HG03565 (cell line): ENCODE measurements around the gene GALNT2.

Experiments
- ATAC-seq: cut with Tn5 transposase; IDR thresholded peaks from one replicate; pipeline ENCODE4 v1.9.1; 2021; ENCODE audit warnings: mild to moderate bottlenecking, moderate library complexity; ENCODE audit not compliant: unreplicated experiment

The GALNT2 gene

DNA sequence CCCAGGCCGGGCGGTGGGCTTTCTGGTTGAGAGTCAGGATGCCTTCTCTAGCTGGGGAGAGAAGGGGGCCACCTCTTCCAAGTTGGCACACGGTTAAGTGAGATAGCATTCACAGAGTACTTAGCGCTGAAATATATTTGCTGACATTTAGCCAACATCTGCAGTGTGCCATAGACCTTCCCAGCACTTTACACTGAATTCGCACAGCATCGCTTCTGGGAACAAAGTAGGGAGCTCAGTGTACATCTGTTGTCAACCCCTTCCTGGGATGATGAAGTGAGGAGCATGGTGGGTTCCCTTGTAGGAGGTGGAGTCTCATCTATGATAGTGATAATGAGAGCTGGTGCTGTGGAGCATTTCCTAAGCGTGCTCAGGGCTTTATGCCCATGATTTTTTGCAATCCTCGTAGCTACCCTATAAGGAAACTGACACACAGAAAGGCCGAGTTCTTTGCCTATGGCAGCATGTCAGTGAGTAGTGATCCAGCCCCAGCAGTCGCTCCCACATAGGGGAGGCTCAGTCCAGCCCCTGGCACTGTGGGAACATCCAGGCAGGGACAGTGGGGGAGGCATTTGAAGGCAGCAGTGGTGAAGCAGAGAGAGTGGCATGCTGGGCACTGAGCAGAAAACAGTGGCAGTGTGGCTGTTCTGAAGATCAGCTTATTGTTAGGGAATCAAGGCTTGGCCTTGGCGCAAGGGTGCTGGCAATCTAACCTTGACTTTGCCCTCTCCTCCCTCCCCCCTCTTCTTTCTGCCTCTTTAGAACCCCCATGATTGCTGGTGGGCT is 182.8 kb downstream of the GALNT2 start:
- no peak for ATAC-seq

DNA sequence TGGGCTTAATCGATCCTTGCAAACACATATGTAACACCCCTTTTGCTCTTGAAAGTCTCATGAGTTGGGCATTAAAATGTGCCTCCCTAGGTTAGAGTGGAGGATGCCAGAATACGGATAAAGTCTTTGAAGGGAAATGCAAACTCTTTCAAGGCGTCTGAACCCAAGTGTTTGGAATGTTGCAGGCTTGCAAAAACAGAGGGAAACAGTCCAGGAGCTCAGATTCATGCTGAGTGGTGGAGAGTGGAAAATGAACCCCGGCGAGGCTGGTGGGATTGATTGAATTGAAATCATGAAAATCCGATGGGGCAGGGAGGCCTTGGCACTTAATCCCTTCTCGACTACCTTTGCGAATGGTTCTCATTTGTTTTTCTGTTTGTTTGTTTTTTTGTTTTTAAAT is 183.6 kb downstream of the GALNT2 start:
- no peak for ATAC-seq

DNA sequence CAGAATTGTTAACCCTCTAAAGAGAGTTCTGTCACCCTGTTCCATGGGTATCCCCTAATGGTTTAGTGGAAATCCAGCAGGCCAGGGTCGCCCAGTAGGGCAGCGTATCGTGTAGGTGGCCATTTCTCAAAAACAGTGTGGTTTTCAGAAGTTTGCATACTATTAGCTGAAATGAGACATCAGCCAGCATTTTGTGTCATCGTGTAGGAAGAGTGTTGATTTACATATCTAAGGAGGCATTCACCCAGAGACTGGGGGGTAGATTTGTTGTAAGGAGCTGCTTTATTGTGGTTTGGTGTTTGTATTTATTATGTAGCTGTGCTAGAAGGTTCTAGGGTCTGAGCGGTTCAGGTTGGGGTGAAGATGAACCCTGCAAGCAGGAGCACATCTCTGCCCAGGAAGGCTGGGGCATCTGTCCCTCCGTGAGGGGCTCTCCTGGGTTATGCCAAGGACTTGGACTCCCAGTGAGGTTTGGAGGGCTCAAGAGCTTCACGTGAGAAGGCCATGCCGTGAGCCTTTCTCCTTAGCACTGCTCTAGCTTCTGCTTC is 184.7 kb downstream of the GALNT2 start:
- peak; percentile 87 for ATAC-seq

DNA sequence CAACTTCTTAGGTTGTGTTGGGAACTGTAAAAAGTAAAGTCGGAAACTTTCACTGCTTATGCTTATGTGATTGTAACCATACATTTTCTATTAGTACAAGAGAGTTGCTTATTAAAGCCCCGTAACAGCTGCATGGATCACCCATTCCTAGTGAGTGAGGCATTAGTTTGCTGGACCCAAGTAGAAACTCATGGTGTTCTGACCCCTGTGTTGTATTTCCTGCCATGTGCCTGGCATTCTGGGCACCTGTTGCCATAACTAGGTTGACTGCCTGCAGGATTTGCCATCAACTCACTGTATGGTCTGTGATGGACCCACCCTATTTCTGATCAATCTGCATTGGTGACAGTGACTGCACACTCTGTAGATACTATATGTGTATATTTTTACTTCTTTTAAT is 186.1 kb downstream of the GALNT2 start:
- ATAC-seq: no peak

DNA sequence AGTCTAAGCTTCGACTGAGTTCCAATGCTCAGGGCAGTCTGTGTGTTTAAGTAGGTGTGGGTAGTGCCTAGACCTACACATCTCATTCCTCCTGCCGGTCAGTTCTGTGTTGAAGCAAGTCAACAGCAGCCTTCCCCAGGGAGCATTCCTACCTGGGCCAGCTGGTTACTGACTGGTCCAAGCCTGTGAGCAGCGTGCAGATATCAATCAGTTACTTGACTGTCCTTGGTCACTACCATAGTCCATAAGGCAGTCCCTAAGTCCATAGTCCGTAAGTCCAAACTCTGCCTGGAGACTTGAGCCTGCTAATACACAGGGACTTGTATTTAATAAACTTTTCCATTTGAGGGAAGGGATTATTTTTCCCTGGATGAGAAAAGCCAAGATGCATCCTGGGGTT is 187.2 kb downstream of the GALNT2 start:
- no peak for ATAC-seq

DNA sequence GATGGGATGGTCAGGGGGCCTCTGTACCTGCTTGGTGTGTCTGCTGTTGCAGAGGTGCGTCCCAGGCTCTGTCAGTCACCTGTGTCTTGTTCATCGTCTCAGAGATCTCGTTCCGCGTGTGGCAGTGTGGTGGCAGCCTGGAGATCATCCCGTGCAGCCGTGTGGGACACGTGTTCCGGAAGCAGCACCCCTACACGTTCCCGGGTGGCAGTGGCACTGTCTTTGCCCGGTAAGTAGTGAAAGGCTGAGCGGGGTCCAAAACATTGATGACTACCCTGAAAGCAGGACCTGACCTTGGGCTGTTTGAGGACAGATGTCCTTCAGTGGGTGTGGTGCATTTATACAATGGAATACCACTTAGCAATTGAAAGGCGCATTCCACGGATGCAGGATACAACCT is 188.1 kb downstream of the GALNT2 start:
- no peak for ATAC-seq

DNA sequence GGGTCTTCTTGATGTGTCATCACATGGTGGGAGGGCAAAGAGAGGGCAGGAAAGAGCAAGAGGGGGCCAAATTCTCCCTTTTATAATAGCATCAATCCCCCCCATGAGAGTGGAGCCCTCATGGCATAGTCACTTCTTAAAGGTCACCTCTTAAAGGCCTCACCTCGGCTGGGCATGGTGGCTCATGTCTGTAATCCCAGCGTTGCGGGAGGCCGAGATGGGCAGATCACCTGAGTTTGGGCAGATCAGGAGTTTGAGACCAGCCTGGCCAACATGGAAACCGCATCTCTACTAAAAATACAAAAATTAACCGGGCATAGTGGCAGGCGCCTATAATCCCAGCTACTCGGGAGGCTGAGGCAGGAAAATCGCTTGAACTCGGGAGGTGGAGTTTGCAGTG is 189.0 kb downstream of the GALNT2 start:
- ATAC-seq: no peak

DNA sequence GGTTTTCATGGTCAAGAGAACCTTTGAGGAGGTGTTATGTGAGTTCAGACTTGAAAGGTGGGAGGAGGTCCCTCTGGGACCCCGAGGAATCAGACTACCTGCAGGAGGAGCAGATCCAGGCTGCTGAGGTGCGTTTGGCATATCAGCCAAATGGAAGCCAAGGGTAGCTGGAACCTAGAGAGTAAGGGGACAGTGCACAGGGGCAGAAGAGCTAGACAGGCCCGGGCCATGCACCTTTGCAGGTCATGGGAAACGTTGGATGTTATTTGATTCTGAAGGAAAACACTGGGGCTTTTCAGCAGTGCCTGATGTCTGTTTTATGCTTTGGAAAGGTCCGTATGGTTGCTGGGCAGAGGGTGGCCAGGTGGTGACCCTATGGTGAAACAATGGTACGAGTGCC is 189.9 kb downstream of the GALNT2 start:
- no peak for ATAC-seq

DNA sequence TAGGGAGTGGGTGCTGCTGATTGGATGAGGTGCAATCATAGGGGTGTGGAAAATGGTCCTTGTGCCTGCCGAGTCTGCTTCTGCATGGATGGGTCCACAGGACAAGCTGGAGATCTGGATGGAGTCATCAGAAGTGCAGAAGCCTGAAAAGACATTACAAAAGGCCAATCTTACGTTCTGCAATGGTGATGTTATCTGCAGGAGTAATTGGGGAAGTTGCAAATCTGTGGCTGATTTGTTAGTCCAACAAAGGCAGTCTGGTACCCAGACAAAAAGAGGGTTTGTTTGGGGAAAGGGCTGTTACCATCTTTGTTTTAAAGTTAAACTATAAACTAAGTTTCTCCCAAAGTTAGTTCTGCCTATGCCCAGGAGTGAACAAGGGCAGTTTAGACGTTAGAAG is 192.6 kb downstream of the GALNT2 start:
- ATAC-seq: no peak

DNA sequence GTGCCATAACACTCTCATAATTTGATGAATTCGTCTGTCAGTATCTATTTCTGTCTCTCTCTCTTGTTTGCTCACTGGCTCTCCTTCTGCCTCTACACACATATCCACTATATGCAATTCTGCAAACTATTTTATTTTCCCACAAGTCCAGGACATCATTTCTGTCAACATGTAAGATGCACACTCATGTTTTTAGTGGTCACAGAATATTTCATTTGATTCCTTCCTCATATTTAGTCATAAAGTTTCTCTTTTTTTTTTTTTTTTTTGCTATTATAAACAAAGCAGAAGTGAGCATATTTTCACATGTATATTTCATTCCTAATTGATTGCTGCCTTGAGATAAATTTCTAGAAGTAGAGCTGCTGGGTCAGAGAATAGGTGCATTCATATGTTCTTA is 193.8 kb downstream of the GALNT2 start:
- ATAC-seq: no peak

DNA sequence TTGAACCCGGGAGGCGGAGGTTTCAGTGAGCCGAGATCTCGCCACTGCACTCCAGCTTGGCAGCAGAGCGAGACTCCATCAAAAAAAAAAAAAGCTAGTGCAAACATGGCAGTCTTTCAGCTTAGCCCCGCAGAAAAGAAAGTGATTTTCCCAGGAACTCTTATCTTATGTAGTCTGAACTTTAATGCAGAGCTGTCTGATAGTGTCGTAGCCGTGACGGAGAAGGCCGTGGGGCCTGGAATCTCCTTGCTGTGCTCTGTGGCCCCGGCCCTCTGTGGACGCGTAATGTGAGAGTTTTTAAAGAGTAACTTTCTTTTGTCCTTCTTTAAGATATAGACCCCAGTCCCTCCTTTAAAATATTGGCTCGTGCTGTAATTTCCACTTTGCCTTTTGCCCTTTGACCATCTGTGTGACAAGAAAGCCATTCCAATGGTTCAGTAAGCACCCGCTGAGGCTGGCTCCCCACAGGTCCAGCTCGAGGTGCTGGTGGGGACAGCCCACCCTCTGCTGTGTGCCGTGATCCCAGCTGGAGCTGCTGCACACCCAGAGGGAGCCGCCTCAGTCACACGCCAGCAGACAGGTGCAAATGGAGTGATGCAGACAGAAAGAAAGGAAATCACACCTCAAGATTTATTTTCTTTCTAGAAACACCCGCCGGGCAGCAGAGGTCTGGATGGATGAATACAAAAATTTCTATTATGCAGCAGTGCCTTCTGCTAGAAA is 195.1 kb downstream of the GALNT2 start:
- ATAC-seq: no peak

DNA sequence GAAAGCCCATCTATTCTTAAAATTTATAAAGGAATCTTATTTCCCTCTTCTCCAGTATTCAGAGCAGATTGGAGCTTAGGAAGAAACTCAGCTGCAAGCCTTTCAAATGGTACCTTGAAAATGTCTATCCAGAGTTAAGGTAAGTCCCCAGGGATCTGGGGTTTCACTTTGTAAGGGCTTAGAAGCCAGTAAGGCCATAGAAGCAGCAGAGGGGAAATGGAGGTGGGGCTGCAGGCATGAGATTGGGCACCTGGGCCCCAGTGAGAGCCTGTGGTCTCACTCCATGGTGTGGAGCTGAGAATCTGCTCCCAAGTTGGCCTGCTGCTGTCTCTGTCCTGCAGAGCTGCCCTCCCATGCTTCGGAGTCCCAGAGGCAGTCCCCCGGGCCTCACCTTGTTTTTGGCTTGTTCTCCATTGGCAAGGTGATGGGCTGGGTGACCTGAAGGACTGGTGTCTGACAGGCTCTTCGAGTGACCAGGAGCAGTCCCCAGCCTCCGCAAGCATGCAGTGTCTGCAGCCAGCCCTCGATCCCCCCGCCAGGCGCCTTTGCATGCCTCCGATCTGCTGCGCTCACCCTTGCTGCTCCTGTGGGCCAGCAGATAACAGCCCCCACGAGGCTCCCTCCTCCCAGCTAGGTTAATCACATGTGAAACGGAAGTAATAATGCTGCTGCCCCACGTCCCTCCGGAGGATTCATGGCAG is 196.0 kb downstream of the GALNT2 start:
- no peak for ATAC-seq

DNA sequence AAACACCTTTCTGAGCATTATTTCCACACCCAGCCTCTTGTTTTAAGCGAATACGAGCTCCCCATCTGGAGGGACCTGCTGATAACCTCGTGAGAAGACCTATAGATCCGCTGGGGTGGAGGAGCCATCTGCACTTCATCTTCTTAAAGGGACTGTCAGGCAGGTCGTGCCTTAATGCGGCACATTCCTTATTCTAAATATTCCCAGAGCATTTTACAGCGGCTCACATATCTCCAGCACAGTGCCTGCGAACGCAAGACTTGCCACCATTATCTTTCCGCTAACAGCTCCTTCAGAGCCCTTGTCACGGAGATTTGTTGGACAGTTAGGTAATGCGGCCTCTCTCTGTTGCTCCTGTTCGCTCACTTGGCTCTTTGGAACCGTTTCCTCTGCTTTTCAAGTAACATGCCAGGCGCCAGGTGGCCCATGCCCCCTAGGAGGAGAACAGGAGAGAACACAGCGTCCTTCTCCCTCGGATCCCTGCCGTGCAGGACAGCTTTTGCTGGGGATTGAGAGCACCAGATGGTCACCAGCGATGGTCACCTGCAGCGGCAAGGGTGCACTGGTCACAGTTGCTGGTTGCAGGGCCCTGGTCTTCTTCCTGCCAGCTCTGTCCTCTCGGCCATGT is 196.6 kb downstream of the GALNT2 start:
- no peak for ATAC-seq

DNA sequence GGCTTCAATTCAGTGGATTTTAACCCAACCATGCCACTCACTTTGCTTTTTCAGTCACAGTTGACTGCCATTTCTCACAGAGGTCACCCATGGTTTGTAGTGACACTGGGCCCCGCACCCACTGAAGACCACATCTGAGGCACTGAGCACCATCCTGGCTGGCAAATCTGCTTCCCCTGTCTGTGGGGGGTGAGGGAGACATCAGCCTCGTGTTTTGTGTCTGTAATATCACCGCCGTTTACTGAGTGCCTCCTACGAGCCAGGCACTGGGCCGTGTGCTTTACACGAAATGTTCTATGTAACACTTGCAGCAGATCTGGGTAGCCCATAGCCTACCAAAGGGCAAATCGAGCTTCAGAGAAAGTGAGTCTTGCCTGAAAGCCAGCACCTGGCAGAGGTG is 197.3 kb downstream of the GALNT2 start:
- no peak for ATAC-seq

DNA sequence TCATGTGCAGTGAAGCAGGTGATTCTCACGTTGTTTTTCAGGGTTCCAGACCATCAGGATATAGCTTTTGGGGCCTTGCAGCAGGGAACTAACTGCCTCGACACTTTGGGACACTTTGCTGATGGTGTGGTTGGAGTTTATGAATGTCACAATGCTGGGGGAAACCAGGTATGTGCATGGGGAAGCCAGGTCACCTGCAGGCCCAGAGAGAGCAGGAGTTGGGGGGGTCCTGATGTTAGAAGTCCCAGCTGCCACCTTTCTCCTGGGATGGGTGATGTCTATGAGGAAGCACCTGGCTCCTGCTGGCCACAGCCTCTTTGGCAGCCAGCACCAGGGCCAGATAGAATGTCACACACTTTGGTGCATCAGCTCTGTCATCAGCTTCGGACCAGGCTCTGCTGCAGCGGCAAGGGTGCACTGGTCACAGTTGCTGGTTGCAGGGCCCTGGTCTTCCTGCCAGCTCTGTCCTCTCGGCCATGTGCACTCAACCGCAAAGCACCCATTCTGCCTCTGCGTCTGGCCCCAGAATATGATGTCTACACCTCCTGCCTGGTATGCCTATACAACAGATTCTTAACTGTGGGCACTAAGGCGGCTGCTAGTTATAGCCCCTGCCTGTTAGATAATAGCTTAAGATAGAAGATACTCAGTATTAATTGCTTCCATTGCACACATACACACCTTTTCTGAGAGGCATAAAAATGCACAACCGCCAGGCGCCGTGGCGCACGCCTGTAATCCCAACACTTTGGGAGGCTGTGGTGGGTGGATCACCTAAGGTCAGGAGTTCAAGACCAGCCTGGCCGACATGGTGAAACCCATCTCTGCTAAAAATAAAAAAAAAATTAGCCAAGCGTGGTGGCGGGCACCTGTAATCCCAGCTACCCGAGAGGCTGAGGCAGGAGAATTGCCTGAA is 198.4 kb downstream of the GALNT2 start:
- no peak for ATAC-seq

DNA sequence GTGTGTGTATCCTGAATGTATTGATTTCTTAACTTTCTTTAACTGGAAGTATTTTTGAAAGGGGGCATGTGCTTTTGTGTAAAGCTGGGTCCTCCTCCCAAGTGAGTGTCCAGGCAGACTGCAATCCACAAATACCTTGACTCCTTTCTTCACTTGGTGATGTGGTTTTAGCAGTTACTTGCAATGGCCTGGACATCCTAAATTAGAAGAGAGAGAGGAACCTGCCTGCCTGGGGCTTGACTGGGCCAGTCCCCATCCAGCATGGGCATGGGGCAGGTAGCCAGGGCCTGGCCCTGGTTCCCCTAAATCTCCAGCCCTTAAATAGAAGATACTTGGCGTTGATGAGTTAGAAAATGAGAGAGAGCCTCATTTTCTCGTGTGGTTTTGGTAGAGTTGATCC is 199.4 kb downstream of the GALNT2 start:
- ATAC-seq: no peak

DNA sequence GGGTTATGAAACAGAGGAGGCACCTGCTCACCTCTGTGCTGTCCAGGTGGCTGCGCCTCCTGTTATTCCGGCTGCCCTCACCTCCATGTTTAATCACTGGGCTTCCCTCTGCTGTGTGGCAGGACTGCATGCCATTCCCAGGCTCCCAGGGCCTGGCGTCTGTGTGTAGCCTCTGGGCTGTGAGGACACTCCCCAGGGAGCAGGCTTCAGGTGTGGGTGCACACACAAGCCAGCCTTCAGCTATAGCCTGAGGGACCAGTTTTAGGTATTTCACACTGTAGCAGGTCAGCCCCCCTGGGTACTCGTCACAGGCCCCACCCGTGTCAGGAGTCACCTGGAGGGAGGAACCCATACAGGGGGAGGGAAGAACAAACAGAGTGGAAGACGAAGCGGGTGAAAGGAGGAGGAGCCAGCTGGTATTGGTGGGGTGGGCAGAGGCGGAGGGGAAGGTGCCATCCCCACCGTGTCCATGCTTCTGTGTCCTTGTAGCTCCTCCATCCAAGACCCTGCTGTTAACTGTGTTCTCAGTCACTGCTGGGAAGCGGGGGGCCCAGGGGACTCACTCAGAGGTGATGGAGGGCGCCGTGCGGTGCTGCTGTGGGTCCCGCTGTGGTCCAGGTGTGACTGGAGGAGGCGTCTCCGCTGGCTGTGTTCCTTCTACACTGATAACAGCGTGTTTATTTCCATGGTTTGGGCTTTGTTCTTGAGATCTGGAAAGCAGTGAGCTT is 200.5 kb downstream of the GALNT2 start:
- ATAC-seq: no peak

DNA sequence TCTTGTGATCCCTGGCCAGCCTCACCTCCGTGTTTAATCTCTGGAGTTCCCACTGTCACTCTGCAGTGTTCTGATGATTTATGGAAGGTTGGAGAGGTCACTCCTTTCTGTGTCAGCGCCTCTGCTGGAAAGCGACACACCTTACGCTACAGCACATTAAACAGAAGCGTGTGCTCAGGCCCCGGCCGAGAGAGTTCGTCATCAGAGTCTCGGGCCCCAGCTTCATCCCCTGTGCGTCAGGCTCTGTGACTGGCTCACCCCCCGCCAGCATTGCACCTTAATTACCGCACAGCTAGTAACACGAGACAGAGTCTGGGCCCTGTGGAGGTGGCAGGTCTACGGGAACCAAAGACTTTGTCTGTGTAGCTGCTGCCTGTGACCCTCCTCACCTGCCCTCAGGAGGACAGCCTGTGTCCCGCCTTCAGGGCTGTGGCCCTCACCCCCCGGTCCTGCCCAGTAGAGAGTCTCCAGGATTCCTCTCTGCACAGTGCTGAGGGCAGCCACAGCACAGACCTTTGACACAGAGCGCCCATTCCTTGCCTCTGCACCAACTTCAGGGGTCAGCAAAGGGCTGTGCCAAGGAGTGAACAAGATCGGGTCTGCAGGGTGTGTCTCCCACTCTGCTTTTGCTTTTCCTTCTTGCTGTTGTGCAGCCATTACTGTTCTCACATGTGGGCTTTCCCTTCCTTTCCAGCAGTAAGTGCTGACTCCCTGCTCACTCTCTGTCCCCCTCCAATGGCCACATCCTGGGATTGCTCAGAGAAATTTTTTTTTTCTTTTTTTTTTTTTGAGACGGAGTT is 201.5 kb downstream of the GALNT2 start:
- ATAC-seq: no peak

DNA sequence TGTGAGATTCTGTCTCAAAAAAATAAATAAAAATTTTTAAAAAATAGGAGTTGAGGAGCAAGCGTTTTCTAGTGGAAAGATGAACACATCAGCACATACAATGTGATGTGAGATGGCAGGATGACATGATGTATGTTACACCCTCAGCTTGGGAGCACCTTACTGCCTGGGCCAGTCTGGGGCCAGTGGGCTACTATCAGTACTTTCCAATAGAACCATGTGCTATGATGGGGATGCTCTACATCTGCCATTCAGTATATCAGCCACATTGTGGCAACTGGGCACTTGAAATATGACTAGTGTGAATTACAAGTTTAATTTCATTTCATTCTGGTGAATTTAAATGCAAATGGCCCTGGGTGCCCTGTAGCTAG is 203.1 kb downstream of the GALNT2 start:
- no peak for ATAC-seq
